HEK293 (cell line): ENCODE measurements around the gene ARMC10.

ENCODE experiments used
- CTCF ChIA-PET: fragments of 350-600 bp; formaldehyde crosslinking; extraction: SDS; loops from one replicate; lab custom pipeline; 2021; ENCODE audit warnings: antibody characterized with exemption; lab: Yijun Ruan, JAX
- POLR2A ChIA-PET: fragments of 300-600 bp; formaldehyde crosslinking; extraction: SDS; loops from one replicate; lab custom pipeline; 2020; ENCODE audit warnings: antibody characterized with exemption, inconsistent platforms; lab: Yijun Ruan, JAX
- H3K27ac ChIP-seq: fragments of 200-500 bp; sonication (Bioruptor generic); 2 replicates; pipeline ENCODE4 v1.5.1; 2014; ENCODE audit warnings: low read depth, low read length, control low read depth, inconsistent platforms; ENCODE audit errors: extremely low read depth
- H3K36me3 ChIP-seq, 2 experiments: fragments of 200-500 bp in 1 of 2; sonication (Bioruptor generic) in 1 of 2; 1 replicate in 1 of 2; 2 replicates in 1 of 2; pipeline ENCODE4 v1.5.1; 2014 to 2017; ENCODE audit warnings: inconsistent platforms in 2 of 2, low read length in 2 of 2; ENCODE audit not compliant: control insufficient read depth in 2 of 2, insufficient read depth in 1 of 2
- H3K4me1 ChIP-seq: fragments of 200-500 bp; sonication (Bioruptor generic); 2 replicates; pipeline ENCODE4 v1.5.1; 2014; ENCODE audit warnings: mild to moderate bottlenecking, low read length, inconsistent platforms; ENCODE audit not compliant: control insufficient read depth, insufficient read depth
- H3K4me3 ChIP-seq: 2 replicates; pipeline ENCODE4 v1.5.1; 2011; ENCODE audit warnings: low read depth, mild to moderate bottlenecking, control low read depth, low read length, moderate library complexity
- H3K9me3 ChIP-seq: fragments of 200-500 bp; sonication (Bioruptor generic); 2 replicates; pipeline ENCODE4 v1.5.1; 2014; ENCODE audit warnings: low read depth, low read length, inconsistent platforms; ENCODE audit not compliant: control insufficient read depth, insufficient read depth
- SCRT1 ChIP-seq: fragments of 450-650 bp; formaldehyde crosslinking; IDR thresholded peaks from 2 replicates; pipeline ENCODE4 v1.5.1; 2016; ENCODE audit warnings: missing biosample characterization, missing genetic modification characterization, borderline replicate concordance
- TRIM28 ChIP-seq: IDR thresholded peaks from 2 replicates; pipeline ENCODE4 v1.6.1; 2011; ENCODE audit warnings: low read length, control low read depth, borderline replicate concordance
- ZFHX2 ChIP-seq: fragments of 450-650 bp; formaldehyde crosslinking; conservative IDR thresholded peaks from 2 replicates; pipeline ENCODE4 v1.5.1; 2016; ENCODE audit warnings: missing biosample characterization, missing genetic modification characterization
- ZFP37 ChIP-seq: fragments of 450-650 bp; formaldehyde crosslinking; IDR thresholded peaks from 2 replicates; pipeline ENCODE4 v1.5.1; 2016; ENCODE audit warnings: missing biosample characterization, missing genetic modification characterization
- ZFP41 ChIP-seq: fragments of 450-650 bp; formaldehyde crosslinking; IDR thresholded peaks from 2 replicates; pipeline ENCODE4 v1.5.1; 2016; ENCODE audit warnings: missing biosample characterization, missing genetic modification characterization, borderline replicate concordance
- ZNF416 ChIP-seq: fragments of 450-650 bp; formaldehyde crosslinking; IDR thresholded peaks from 2 replicates; pipeline ENCODE4 v1.5.1; 2016; ENCODE audit warnings: missing biosample characterization, missing genetic modification characterization
- ZNF596 ChIP-seq: fragments of 450-650 bp; IDR thresholded peaks from 2 replicates; pipeline ENCODE4 v1.5.0; 2018; ENCODE audit warnings: missing biosample characterization, mild to moderate bottlenecking, missing genetic modification characterization, moderate library complexity
- ZNF629 ChIP-seq: fragments of 450-650 bp; formaldehyde crosslinking; IDR thresholded peaks from 2 replicates; pipeline ENCODE4 v1.5.1; 2017; ENCODE audit warnings: missing biosample characterization, missing genetic modification characterization
- ZNF664 ChIP-seq: fragments of 450-650 bp; formaldehyde crosslinking; IDR thresholded peaks from 2 replicates; pipeline ENCODE4 v1.5.1; 2016; ENCODE audit warnings: missing biosample characterization, missing genetic modification characterization
- ZNF76 ChIP-seq: fragments of 450-650 bp; formaldehyde crosslinking; IDR thresholded peaks from 2 replicates; pipeline ENCODE4; 2016; ENCODE audit warnings: low read depth, missing biosample characterization, missing genetic modification characterization, borderline replicate concordance
- ZNF791 ChIP-seq: fragments of 450-650 bp; formaldehyde crosslinking; IDR thresholded peaks from 2 replicates; pipeline ENCODE4 v1.5.1; 2016; ENCODE audit warnings: missing biosample characterization, missing genetic modification characterization
- TF ChIP-seq, protein P1 (sequence below): fragments of 450-650 bp; formaldehyde crosslinking; IDR thresholded peaks from 2 replicates; pipeline ENCODE4 v1.5.1; 2016; ENCODE audit warnings: missing biosample characterization, missing genetic modification characterization, borderline replicate concordance
- TF ChIP-seq, protein P2 (sequence below): fragments of 450-650 bp; formaldehyde crosslinking; IDR thresholded peaks from 2 replicates; pipeline ENCODE4 v1.5.1; 2017; ENCODE audit warnings: missing biosample characterization, missing genetic modification characterization
- TF ChIP-seq, protein P3 (sequence below): fragments of 450-650 bp; formaldehyde crosslinking; IDR thresholded peaks from 2 replicates; pipeline ENCODE4 v1.5.1; 2017; ENCODE audit warnings: missing biosample characterization, mild to moderate bottlenecking, missing genetic modification characterization, moderate library complexity
- TF ChIP-seq, protein P4 (sequence below): fragments of 450-650 bp; formaldehyde crosslinking; IDR thresholded peaks from 2 replicates; pipeline ENCODE4 v1.5.1; 2016; ENCODE audit warnings: missing biosample characterization, missing genetic modification characterization
- TF ChIP-seq, protein P5 (sequence below): fragments of 450-650 bp; formaldehyde crosslinking; IDR thresholded peaks from 2 replicates; pipeline ENCODE4 v1.5.1; 2016; ENCODE audit warnings: missing biosample characterization, missing genetic modification characterization

Gene ARMC10

DNA sequence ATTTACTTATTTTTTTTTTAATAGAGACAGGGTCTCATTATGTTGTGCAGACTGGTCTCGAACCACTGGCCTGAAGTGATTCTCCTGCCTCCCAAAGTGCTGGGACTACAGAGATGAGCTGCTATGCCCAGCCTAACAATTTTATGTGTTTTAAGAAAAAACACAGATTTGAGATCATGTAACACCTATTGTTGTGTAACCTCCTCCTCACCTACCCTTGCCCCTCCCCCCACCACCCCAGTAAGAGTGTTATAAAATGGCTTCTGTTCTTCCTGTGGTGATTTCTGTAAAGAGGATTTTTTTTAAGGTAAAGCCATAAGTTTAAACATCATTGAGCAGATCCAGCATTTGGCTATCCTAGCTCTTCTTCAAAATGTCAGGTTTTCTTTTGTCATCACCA is 7.6 kb downstream of the ARMC10 start:
- TF ChIP-seq, protein P1, sequence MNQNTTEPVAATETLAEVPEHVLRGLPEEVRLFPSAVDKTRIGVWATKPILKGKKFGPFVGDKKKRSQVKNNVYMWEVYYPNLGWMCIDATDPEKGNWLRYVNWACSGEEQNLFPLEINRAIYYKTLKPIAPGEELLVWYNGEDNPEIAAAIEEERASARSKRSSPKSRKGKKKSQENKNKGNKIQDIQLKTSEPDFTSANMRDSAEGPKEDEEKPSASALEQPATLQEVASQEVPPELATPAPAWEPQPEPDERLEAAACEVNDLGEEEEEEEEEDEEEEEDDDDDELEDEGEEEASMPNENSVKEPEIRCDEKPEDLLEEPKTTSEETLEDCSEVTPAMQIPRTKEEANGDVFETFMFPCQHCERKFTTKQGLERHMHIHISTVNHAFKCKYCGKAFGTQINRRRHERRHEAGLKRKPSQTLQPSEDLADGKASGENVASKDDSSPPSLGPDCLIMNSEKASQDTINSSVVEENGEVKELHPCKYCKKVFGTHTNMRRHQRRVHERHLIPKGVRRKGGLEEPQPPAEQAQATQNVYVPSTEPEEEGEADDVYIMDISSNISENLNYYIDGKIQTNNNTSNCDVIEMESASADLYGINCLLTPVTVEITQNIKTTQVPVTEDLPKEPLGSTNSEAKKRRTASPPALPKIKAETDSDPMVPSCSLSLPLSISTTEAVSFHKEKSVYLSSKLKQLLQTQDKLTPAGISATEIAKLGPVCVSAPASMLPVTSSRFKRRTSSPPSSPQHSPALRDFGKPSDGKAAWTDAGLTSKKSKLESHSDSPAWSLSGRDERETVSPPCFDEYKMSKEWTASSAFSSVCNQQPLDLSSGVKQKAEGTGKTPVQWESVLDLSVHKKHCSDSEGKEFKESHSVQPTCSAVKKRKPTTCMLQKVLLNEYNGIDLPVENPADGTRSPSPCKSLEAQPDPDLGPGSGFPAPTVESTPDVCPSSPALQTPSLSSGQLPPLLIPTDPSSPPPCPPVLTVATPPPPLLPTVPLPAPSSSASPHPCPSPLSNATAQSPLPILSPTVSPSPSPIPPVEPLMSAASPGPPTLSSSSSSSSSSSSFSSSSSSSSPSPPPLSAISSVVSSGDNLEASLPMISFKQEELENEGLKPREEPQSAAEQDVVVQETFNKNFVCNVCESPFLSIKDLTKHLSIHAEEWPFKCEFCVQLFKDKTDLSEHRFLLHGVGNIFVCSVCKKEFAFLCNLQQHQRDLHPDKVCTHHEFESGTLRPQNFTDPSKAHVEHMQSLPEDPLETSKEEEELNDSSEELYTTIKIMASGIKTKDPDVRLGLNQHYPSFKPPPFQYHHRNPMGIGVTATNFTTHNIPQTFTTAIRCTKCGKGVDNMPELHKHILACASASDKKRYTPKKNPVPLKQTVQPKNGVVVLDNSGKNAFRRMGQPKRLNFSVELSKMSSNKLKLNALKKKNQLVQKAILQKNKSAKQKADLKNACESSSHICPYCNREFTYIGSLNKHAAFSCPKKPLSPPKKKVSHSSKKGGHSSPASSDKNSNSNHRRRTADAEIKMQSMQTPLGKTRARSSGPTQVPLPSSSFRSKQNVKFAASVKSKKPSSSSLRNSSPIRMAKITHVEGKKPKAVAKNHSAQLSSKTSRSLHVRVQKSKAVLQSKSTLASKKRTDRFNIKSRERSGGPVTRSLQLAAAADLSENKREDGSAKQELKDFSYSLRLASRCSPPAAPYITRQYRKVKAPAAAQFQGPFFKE (tag by site-specific recombination) = no peak
- no peak for TF ChIP-seq ZNF596
- no peak for TF ChIP-seq TRIM28
- no peak for TF ChIP-seq ZFHX2
- TF ChIP-seq, protein P2, sequence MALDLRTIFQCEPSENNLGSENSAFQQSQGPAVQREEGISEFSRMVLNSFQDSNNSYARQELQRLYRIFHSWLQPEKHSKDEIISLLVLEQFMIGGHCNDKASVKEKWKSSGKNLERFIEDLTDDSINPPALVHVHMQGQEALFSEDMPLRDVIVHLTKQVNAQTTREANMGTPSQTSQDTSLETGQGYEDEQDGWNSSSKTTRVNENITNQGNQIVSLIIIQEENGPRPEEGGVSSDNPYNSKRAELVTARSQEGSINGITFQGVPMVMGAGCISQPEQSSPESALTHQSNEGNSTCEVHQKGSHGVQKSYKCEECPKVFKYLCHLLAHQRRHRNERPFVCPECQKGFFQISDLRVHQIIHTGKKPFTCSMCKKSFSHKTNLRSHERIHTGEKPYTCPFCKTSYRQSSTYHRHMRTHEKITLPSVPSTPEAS (tag by site-specific recombination) = no peak
- TF ChIP-seq ZNF416 (tag by site-specific recombination) = no peak
- TF ChIP-seq, protein P3, sequence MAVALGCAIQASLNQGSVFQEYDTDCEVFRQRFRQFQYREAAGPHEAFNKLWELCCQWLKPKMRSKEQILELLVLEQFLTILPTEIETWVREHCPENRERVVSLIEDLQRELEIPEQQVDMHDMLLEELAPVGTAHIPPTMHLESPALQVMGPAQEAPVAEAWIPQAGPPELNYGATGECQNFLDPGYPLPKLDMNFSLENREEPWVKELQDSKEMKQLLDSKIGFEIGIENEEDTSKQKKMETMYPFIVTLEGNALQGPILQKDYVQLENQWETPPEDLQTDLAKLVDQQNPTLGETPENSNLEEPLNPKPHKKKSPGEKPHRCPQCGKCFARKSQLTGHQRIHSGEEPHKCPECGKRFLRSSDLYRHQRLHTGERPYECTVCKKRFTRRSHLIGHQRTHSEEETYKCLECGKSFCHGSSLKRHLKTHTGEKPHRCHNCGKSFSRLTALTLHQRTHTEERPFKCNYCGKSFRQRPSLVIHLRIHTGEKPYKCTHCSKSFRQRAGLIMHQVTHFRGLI (tag by site-specific recombination) = no peak
- TF ChIP-seq ZNF629 = no peak
- TF ChIP-seq ZNF791 = no peak
- TF ChIP-seq, protein P4, sequence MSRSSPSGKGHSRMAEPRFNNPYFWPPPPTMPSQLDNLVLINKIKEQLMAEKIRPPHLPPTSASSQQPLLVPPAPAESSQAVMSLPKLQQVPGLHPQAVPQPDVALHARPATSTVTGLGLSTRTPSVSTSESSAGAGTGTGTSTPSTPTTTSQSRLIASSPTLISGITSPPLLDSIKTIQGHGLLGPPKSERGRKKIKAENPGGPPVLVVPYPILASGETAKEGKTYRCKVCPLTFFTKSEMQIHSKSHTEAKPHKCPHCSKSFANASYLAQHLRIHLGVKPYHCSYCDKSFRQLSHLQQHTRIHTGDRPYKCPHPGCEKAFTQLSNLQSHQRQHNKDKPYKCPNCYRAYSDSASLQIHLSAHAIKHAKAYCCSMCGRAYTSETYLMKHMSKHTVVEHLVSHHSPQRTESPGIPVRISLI (tag by site-specific recombination) = no peak
- no peak for TF ChIP-seq ZFP41
- no peak for TF ChIP-seq ZNF76 (tag by site-specific recombination)
- TF ChIP-seq SCRT1 (tag by site-specific recombination) = no peak
- TF ChIP-seq ZNF664 (tag by site-specific recombination) = no peak
- TF ChIP-seq, protein P5, sequence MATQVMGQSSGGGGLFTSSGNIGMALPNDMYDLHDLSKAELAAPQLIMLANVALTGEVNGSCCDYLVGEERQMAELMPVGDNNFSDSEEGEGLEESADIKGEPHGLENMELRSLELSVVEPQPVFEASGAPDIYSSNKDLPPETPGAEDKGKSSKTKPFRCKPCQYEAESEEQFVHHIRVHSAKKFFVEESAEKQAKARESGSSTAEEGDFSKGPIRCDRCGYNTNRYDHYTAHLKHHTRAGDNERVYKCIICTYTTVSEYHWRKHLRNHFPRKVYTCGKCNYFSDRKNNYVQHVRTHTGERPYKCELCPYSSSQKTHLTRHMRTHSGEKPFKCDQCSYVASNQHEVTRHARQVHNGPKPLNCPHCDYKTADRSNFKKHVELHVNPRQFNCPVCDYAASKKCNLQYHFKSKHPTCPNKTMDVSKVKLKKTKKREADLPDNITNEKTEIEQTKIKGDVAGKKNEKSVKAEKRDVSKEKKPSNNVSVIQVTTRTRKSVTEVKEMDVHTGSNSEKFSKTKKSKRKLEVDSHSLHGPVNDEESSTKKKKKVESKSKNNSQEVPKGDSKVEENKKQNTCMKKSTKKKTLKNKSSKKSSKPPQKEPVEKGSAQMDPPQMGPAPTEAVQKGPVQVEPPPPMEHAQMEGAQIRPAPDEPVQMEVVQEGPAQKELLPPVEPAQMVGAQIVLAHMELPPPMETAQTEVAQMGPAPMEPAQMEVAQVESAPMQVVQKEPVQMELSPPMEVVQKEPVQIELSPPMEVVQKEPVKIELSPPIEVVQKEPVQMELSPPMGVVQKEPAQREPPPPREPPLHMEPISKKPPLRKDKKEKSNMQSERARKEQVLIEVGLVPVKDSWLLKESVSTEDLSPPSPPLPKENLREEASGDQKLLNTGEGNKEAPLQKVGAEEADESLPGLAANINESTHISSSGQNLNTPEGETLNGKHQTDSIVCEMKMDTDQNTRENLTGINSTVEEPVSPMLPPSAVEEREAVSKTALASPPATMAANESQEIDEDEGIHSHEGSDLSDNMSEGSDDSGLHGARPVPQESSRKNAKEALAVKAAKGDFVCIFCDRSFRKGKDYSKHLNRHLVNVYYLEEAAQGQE (tag by site-specific recombination) = no peak
- no peak for TF ChIP-seq ZFP37
- TF ChIP-seq, all 188 proteins: peak for 0
- Histone ChIP-seq H3K9me3 (no peaks in the 10 kb centered on the region), H3K4me1 (no peaks in the 10 kb centered on the region), H3K36me3 (peaks cover 11 to 34% of the 10 kb centered on the region in 2 experiments), H3K27ac (no peak overlapping the region), H3K4me3 (no peak overlapping the region)
- CTCF ChIA-PET = no interaction called here
- POLR2A ChIA-PET = no interaction called here
